ENCODE results near the gene ZNF10.

ZNF10 gene

GRCh38 chr12:133130038-133130807 lies at the start of gene ZNF10, which contains the start of gene ZNF891:
ZNF10 (plus strand) TSS chr12:133130627; CDS start chr12:133144493, 13,866 bp downstream.
ZNF891 (minus strand) TSS chr12:133130274; CDS start chr12:133121918, 8,356 bp downstream.
- peak; percentile 96 for DNase-seq

GRCh38 chr12:133081159-133081780 lies 49.2 kb upstream of the ZNF10 start:
- no peak for DNase-seq

- no peak for DNase-seq
These were observed 47.1 kb upstream of the ZNF10 start for GRCh38 chr12:133083345-133083744.

GRCh38 chr12:133105620-133106019 lies 24.8 kb upstream of the ZNF10 start:
- no peak for DNase-seq

GRCh38 chr12:133106253-133106652 lies 24.2 kb upstream of the ZNF10 start:
- DNase-seq, result peak; percentile 2

GRCh38 chr12:133107121-133107520 lies 23.3 kb upstream of the ZNF10 start:
- DNase-seq, result no peak

- no peak for DNase-seq
These were observed 22.3 kb upstream of the ZNF10 start for GRCh38 chr12:133108150-133108549.

- no peak for DNase-seq
These were observed 9.8 kb upstream of the ZNF10 start for GRCh38 chr12:133120385-133121191.

- no peak for DNase-seq
These were observed 5.8 kb upstream of the ZNF10 start for GRCh38 chr12:133124674-133125073.

GRCh38 chr12:133129368-133130037 lies 924 bp upstream of the ZNF10 start:
- DNase-seq, result no peak

- no peak for DNase-seq
These were observed 341 bp downstream of the ZNF10 start for GRCh38 chr12:133130808-133131128.

- no peak for DNase-seq
These were observed 5.3 kb downstream of the ZNF10 start for GRCh38 chr12:133135747-133136146.

GRCh38 chr12:133145981-133146380 lies 15.6 kb downstream of the ZNF10 start:
- no peak for DNase-seq

- DNase-seq, result no peak
These were observed 25.8 kb downstream of the ZNF10 start for GRCh38 chr12:133156125-133156690.

- DNase-seq, result no peak
These were observed 35.3 kb downstream of the ZNF10 start for GRCh38 chr12:133165776-133166175.

GRCh38 chr12:133172491-133172890 lies 42.1 kb downstream of the ZNF10 start:
- DNase-seq, result no peak

GRCh38 chr12:133174901-133175300 lies 44.5 kb downstream of the ZNF10 start:
- no peak for DNase-seq

- DNase-seq, result no peak
These were observed 50.2 kb downstream of the ZNF10 start for GRCh38 chr12:133180669-133181068.

- peak; percentile 90 for DNase-seq
These were observed 51.0 kb downstream of the ZNF10 start, which contains the start of gene ZNF268 for GRCh38 chr12:133181238-133181959. ZNF268 (plus strand) TSS chr12:133181495; CDS start chr12:133181998, 503 bp downstream.

GRCh38 chr12:133190176-133190575 lies 59.7 kb downstream of the ZNF10 start:
- DNase-seq, result no peak

- DNase-seq, result no peak
These were observed 62.4 kb downstream of the ZNF10 start for GRCh38 chr12:133192847-133193246.

- DNase-seq, result no peak
These were observed 71.5 kb downstream of the ZNF10 start for GRCh38 chr12:133201888-133202287.

Measured in fibroblast of upper back skin (primary cell).